Testis (tissue), 2 donors: Measurements from ENCODE around the gene LCLAT1.

Source experiments
- POLR2A ChIP-seq: fragments of 450-650 bp; IDR thresholded peaks from one replicate; pipeline ENCODE4 v1.6.1; 2017; ENCODE audit warnings: antibody characterized with exemption, mild to moderate bottlenecking, moderate library complexity
- TF ChIP-seq, protein P1 (sequence below), 3 experiments: fragments of 450-650 bp in 2 of 3; fragments of 200-600 bp in 1 of 3; sonication (generic) in 1 of 3; IDR thresholded peaks; one replicate each; pipeline ENCODE4 v1.5.1; 2016 to 2019; ENCODE audit warnings: antibody characterized with exemption in 3 of 3, mild to moderate bottlenecking in 2 of 3, moderate library complexity in 1 of 3

DNA sequence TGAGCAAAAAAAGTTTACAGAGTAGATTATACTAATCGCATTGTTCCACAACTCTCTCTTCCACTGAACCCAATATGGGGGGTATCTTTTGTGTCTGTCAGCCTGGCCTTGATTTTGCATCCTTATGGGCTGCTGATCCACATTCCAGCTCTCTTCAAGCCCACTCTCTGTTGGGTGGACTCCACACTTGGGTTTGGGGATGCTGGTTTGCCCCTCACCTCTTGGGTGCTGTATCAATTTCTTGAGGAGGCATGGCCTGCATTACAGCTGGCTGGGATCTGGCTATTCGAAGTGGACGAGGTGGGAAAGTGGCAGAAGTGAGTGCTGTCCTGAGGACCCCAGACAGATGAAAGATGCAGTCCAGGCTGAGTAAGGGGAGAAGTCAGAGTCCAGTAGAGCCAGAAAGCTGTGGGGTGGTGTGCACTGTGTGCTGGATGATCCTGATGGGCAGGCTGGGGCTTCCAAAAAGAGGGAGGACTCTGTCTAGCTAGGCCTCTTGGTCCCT is 218.8 kb downstream of the LCLAT1 start:
- TF ChIP-seq, protein P1, sequence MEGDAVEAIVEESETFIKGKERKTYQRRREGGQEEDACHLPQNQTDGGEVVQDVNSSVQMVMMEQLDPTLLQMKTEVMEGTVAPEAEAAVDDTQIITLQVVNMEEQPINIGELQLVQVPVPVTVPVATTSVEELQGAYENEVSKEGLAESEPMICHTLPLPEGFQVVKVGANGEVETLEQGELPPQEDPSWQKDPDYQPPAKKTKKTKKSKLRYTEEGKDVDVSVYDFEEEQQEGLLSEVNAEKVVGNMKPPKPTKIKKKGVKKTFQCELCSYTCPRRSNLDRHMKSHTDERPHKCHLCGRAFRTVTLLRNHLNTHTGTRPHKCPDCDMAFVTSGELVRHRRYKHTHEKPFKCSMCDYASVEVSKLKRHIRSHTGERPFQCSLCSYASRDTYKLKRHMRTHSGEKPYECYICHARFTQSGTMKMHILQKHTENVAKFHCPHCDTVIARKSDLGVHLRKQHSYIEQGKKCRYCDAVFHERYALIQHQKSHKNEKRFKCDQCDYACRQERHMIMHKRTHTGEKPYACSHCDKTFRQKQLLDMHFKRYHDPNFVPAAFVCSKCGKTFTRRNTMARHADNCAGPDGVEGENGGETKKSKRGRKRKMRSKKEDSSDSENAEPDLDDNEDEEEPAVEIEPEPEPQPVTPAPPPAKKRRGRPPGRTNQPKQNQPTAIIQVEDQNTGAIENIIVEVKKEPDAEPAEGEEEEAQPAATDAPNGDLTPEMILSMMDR (IDR thresholded peaks at IDR 0.05), result no peak
- no peak for TF ChIP-seq POLR2A
